GM23248 (cell line): Measurements from ENCODE around the gene MYLK.

Experiments used
- EZH2 ChIP-seq: fragments of 200-600 bp; sonication (generic); IDR thresholded peaks from 2 replicates; pipeline ENCODE4 v1.6.1; 2018; ENCODE audit warnings: antibody characterized with exemption, mild to moderate bottlenecking; ENCODE audit not compliant: insufficient read depth, poor library complexity, severe bottlenecking
- EZH2phosphoT487 ChIP-seq: fragments of 200-600 bp; sonication (generic); IDR thresholded peaks from 2 replicates; pipeline ENCODE4 v1.6.1; 2018; ENCODE audit warnings: antibody characterized with exemption, moderate library complexity, mild to moderate bottlenecking, low read depth; ENCODE audit not compliant: insufficient read depth

GRCh38 chr3:123930445-123930844, 46.3 kb upstream of the MYLK start:
- TF ChIP-seq EZH2phosphoT487 (no peak), EZH2 (no peak)
